GM12878 (cell line): Measurements from ENCODE around the gene ALDH1L2. TPM values are rescaled to one million over a fixed set of nuclear protein-coding genes. Genes with fewer than 3 reads are reported as not detected.

Experiments
- ATAC-seq: fragments of 200-7000 bp; cut with Tn5 transposase; 3 replicates; pipeline ENCODE4 v1.9.1; 2020; ENCODE audit warnings: mild to moderate bottlenecking, moderate library complexity
- BruUV-seq: library from RNA; stranded (reverse); fragments of 400-500 nt; replicated peaks from 2 replicates; lab custom pipeline; 2021; lab: Mats Ljungman, UMichigan
- CTCF ChIA-PET: fragments of 300-600 bp; sonication (Branson Sonifier 250); formaldehyde crosslinking; extraction: SDS; loops from one replicate; lab custom pipeline; 2021; ENCODE audit warnings: inconsistent platforms; lab: Yijun Ruan, JAX
- POLR2A ChIA-PET: fragments of 350-600 bp; formaldehyde crosslinking; extraction: SDS; loops from one replicate; lab custom pipeline; 2021; ENCODE audit warnings: inconsistent platforms; lab: Charles Lee
- RAD21 ChIA-PET: fragments of 300-600 bp; sonication (Branson Sonifier 250); formaldehyde crosslinking; loops from one replicate; lab custom pipeline; 2023; ENCODE audit warnings: antibody characterized with exemption; ENCODE audit not compliant: unreplicated experiment; lab: Charles Lee
- SMC1A ChIA-PET: fragments of 300-600 bp; sonication (Branson Sonifier 250); formaldehyde crosslinking; loops from one replicate; lab custom pipeline; 2023; ENCODE audit not compliant: unreplicated experiment, uncharacterized antibody; lab: Charles Lee
- DNase-seq: peaks from one replicate; pipeline ENCODE4 v3.0.0-alpha.2; 2011; ENCODE audit warnings: low read depth, low spot score
- FAIRE-seq: peaks from 3 replicates; lab custom pipeline; 2011; peaks lifted over from hg19 to GRCh38; lab: Jason Lieb, UNC
- H2AFZ ChIP-seq: 2 replicates; pipeline ENCODE4 v1.6.0; 2011; ENCODE audit warnings: low read depth, low read length, control low read depth; ENCODE audit not compliant: control insufficient read depth
- H3K27ac ChIP-seq: 2 replicates; pipeline ENCODE4 v1.5.1; 2011; ENCODE audit warnings: control low read depth; ENCODE audit not compliant: control insufficient read depth, insufficient read depth
- H3K27me3 ChIP-seq, 2 experiments: replicated peaks in 1 of 2; 2 replicates each; pipeline versions ENCODE4 v1.6.0 to v1.6.1; 2011; ENCODE audit warnings: low read length in 1 of 2; ENCODE audit not compliant: control insufficient read depth in 2 of 2, insufficient read depth in 2 of 2
- H3K36me3 ChIP-seq, 2 experiments: 2 replicates each; pipeline ENCODE4 v1.5.1; 2011; ENCODE audit warnings: low read length in 1 of 2; ENCODE audit not compliant: control insufficient read depth in 2 of 2, insufficient read depth in 2 of 2
- H3K4me1 ChIP-seq: 2 replicates; pipeline ENCODE4 v1.6.1; 2011; ENCODE audit warnings: mild to moderate bottlenecking, low read length, moderate library complexity, mixed read lengths; ENCODE audit not compliant: control insufficient read depth, insufficient read depth
- H3K4me2 ChIP-seq: 2 replicates; pipeline ENCODE4 v1.6.0; 2011; ENCODE audit warnings: control low read depth; ENCODE audit not compliant: control insufficient read depth, insufficient read depth
- H3K4me3 ChIP-seq: fragments of 200-600 bp; sonication (generic); 2 replicates; pipeline ENCODE4 v1.5.1; 2016
- H3K79me2 ChIP-seq: 2 replicates; pipeline ENCODE4 v1.6.0; 2011; ENCODE audit warnings: low read length; ENCODE audit not compliant: control insufficient read depth, insufficient read depth
- H3K9ac ChIP-seq: 2 replicates; pipeline ENCODE4 v1.8.0; 2011; ENCODE audit warnings: low read length, control low read depth, mixed read lengths; ENCODE audit not compliant: control insufficient read depth, insufficient read depth
- H3K9me3 ChIP-seq: replicated peaks from 3 replicates; pipeline ENCODE4 v1.5.1; 2011; ENCODE audit warnings: mild to moderate bottlenecking, low read length; ENCODE audit not compliant: control insufficient read depth, insufficient read depth
- H4K20me1 ChIP-seq: 2 replicates; pipeline ENCODE4 v1.6.0; 2011; ENCODE audit not compliant: control insufficient read depth, insufficient read depth
- BRCA1 ChIP-seq: IDR thresholded peaks from 2 replicates; pipeline ENCODE4 v1.6.1; 2011; ENCODE audit warnings: low read depth, low read length, improper control_type of control experiment
- CBX3 ChIP-seq: fragments of 200-600 bp; sonication (generic); IDR thresholded peaks from 2 replicates; pipeline ENCODE4 v1.6.1; 2016; ENCODE audit warnings: low read depth, borderline replicate concordance
- CREB1 ChIP-seq: IDR thresholded peaks from 2 replicates; pipeline ENCODE4 v1.6.1; 2012; ENCODE audit warnings: low read depth, mild to moderate bottlenecking, inconsistent platforms
- JUND ChIP-seq: IDR thresholded peaks from 2 replicates; pipeline ENCODE4 v1.6.1; 2012; ENCODE audit warnings: low read depth, mild to moderate bottlenecking, low read length, improper control_type of control experiment, moderate library complexity
- MXI1 ChIP-seq: fragments of 150-350 bp; IDR thresholded peaks from 2 replicates; pipeline ENCODE4 v1.6.1; 2011; ENCODE audit warnings: low read depth, mild to moderate bottlenecking, inconsistent platforms, low read length, improper control_type of control experiment
- NFYA ChIP-seq: IDR thresholded peaks from 2 replicates; pipeline ENCODE4 v1.6.1; 2011; ENCODE audit warnings: low read depth, mild to moderate bottlenecking, low read length, improper control_type of control experiment, borderline replicate concordance
- NR2C2 ChIP-seq: IDR thresholded peaks from 2 replicates; pipeline ENCODE4 v1.6.1; 2011; ENCODE audit warnings: borderline replicate concordance, low read depth; ENCODE audit not compliant: control insufficient read depth, insufficient read length
- NR2F1 ChIP-seq: fragments of 450-650 bp; conservative IDR thresholded peaks from 2 replicates; pipeline ENCODE4 v1.6.1; 2017; ENCODE audit warnings: mild to moderate bottlenecking
- NRF1 ChIP-seq: conservative IDR thresholded peaks from 2 replicates; pipeline ENCODE4 v1.6.1; 2011; ENCODE audit warnings: mild to moderate bottlenecking, low read depth, low read length, improper control_type of control experiment
- PML ChIP-seq: IDR thresholded peaks from 2 replicates; pipeline ENCODE4 v1.6.1; 2012; ENCODE audit warnings: low read length, inconsistent platforms
- TCF3 ChIP-seq: IDR thresholded peaks from 2 replicates; pipeline ENCODE4 v1.6.1; 2012; ENCODE audit warnings: low read depth, mild to moderate bottlenecking, low read length, borderline replicate concordance; ENCODE audit not compliant: insufficient read depth
- YY1 ChIP-seq: IDR thresholded peaks from 2 replicates; pipeline ENCODE4 v1.6.1; 2011; ENCODE audit warnings: low read depth, mild to moderate bottlenecking, low read length
- ZNF24 ChIP-seq: fragments of 450-650 bp; IDR thresholded peaks from 2 replicates; pipeline ENCODE4 v1.6.1; 2017; ENCODE audit warnings: antibody characterized with exemption, mild to moderate bottlenecking
- ZNF274 ChIP-seq: IDR thresholded peaks from one replicate; pipeline ENCODE4 v1.8.0; 2011; ENCODE audit not compliant: insufficient read length, insufficient read depth
- ZSCAN29 ChIP-seq: fragments of 450-650 bp; IDR thresholded peaks from 2 replicates; pipeline ENCODE4 v1.6.1; 2017; ENCODE audit warnings: mild to moderate bottlenecking, moderate library complexity
- WGBS: methylation state at CpG from one replicate; pipeline ENCODE4 v1.1.6; 2016; ENCODE audit warnings: low lambda C conversion rate; ENCODE audit not compliant: insufficient replicate concordance, insufficient coverage; ENCODE audit errors: missing lambda C conversion rate; 5-methylcytosine and 5-hydroxymethylcytosine counted together
- in situ Hi-C: fragments of 300-500 bp; cut with MboI; formaldehyde crosslinking; loops from 9 replicates; pipeline ENCODE4 v1.14.3; 2018; ENCODE audit warnings: mixed read lengths
- intact Hi-C: fragments of 100-400 bp; cut with micrococcal nuclease; formaldehyde crosslinking; loops from one replicate; pipeline ENCODE4 v1.14.2; 2022; ENCODE audit not compliant: unreplicated experiment
- polyA plus RNA-seq, 11 experiments: library from polyadenylated mRNA; depleted of rRNA in 4 of 11; unstranded in 6 of 11; stranded (reverse) in 5 of 11; fragments of >200 nt; fragmentation: Nextera tagmentation in 4 of 11; fragmentation: Illumina TruSeq in 1 of 11; extraction: Ambion mirVana in 4 of 11; extraction: Trizol in 1 of 11; gene quantifications; 1 replicate in 1 of 11; 2 replicates in 10 of 11; pipeline versions ENCODE4 v1.2.1 to v1.2.3, GENCODE V29; 2011 to 2016; ENCODE audit warnings: inconsistent platforms in 2 of 11, missing spikeins in 2 of 11, low read depth in 1 of 11
- total RNA-seq, 4 experiments: library from RNA; depleted of rRNA in 3 of 4; stranded (reverse); fragments of >200 nt in 3 of 4; fragmentation: Illumina TruSeq in 1 of 4; extraction: Trizol in 1 of 4; gene quantifications; 2 replicates each; pipeline versions ENCODE4 v1.2.1 to v1.2.3, GENCODE V29; 2013 to 2021
- TF ChIP-seq, protein P1 (sequence below): IDR thresholded peaks from 2 replicates; pipeline ENCODE4 v1.6.1; 2012; ENCODE audit warnings: low read depth, low read length, improper control_type of control experiment
- TF ChIP-seq, protein P2 (sequence below): IDR thresholded peaks from 2 replicates; pipeline ENCODE4 v1.6.1; 2012; ENCODE audit warnings: low read depth, low read length, improper control_type of control experiment

ALDH1L2 gene
- total and polyA plus RNA-seq, 10 of the 15 experiments (the other 5 are each of a cell fraction or from before 2014, with no cell fraction given), result 0.15 to 13.7 (median 8.5) TPM

DNA sequence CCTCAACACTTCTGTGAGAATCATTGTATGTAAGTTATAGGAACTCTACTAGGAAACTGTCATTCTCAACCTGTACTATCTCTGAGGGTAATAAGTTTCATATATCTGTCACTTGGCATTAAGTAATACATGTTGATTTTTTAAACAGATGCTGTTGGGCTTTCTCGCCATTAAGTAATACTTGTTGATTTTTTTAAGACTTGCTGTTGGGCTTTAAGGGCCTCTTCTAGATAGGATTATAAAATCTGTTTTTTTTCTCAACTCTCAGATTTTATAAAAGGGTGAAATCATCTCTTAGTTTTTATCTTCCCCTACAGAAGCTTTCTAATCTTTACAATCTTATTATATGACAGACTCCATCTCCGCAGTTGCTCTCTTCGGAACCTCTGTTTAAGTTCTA is 28.8 kb upstream of the ALDH1L2 start:
- no peaks in the 10 kb centered on the region for H3K27me3 ChIP-seq
- no peak for TF ChIP-seq TCF3
- TF ChIP-seq CREB1, result no peak
- H3K27ac ChIP-seq, result no peak overlapping the region
- no peaks in the 10 kb centered on the region; the same call in 1 of the 2 replicates for H3K4me1 ChIP-seq
- ATAC-seq, result no peak
- CTCF ChIA-PET, result no interaction called here
- 98% methylated on average over 3 of the region's 3 CpGs for WGBS
- no TSS peak for BruUV-seq
- SMC1A ChIA-PET, result no interaction called here
- no peak for FAIRE-seq
- H3K79me2 ChIP-seq, result peaks cover 60% of the 10 kb centered on the region
- no peak overlapping the region for H2AFZ ChIP-seq
- DNase-seq, result no peak
- no peaks in the 10 kb centered on the region for H4K20me1 ChIP-seq
- H3K9me3 ChIP-seq, result peaks cover 4% of the 10 kb centered on the region; the same call in 2 of the 3 replicates
- peak overlapping the region; percentile 25; the same call in 1 of the 2 replicates for H3K4me2 ChIP-seq
- RAD21 ChIA-PET, result no interaction called here
- intact Hi-C loops, result no loop called here
- in situ Hi-C loops, result no loop called here
- H3K36me3 ChIP-seq, result peaks cover 0 to 13% of the 10 kb centered on the region in 2 experiments; a peak in 1 of 4 replicates
- POLR2A ChIA-PET, result no interaction called here
- no peak overlapping the region for H3K4me3 ChIP-seq
- H3K9ac ChIP-seq, result no peak overlapping the region

DNA sequence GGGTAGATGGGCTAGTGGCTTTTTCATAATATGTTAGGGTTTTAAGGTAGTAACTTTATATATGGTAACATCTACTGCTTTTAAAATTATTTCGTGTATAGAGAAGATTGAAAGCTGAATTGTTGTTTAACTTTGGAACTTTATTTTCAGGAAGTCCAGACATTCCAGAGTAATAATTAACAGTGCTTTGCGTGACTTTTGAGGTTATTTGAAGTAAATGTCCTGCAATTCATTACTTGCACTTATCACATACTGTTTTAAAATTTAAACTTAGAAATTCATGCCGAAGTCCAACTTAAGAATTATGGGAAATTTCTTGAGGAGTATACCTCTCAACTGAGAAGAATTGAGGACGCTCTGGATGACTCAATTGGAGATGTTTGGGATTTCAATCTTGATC is 26.6 kb upstream of the ALDH1L2 start:
- peak overlapping the region; percentile 88; the same call in 1 of the 2 replicates for H3K27ac ChIP-seq
- in situ Hi-C loops, result no loop called here
- peak overlapping the region; percentile 54 for H3K4me3 ChIP-seq
- ChIA-PET POLR2A (interaction anchor here (1.1 kb wide), 1 partner anchor 170 kb away, joined by 3 read pairs; no protein-coding TSS in a partner anchor), SMC1A (interaction anchor here (1.2 kb wide), 1 partner anchor 22 kb away, joined by 4 read pairs; no protein-coding TSS in a partner anchor), RAD21 (no interaction called here), CTCF (interaction anchor here (0.7 kb wide), 1 partner anchor 1787 kb away, joined by 3 read pairs; no protein-coding TSS in a partner anchor)
- peak overlapping the region; percentile 85; the same call in 1 of the 2 replicates for H3K9ac ChIP-seq
- no peaks in the 10 kb centered on the region for H4K20me1 ChIP-seq
- H3K36me3 ChIP-seq, result peaks cover 0 to 6% of the 10 kb centered on the region in 2 experiments; a peak in 1 of 4 replicates
- ATAC-seq, result no peak
- WGBS, result 82% methylated on average over 4 of the region's 4 CpGs
- no peak for DNase-seq
- H2AFZ ChIP-seq, result no peak overlapping the region
- peaks cover 4% of the 10 kb centered on the region; the same call in 1 of the 2 replicates for H3K4me1 ChIP-seq
- peaks cover 4% of the 10 kb centered on the region; the same call in 2 of the 3 replicates for H3K9me3 ChIP-seq
- BruUV-seq, result no TSS peak
- no peak for FAIRE-seq
- intact Hi-C loops, result no loop called here
- H3K27me3 ChIP-seq, result no peaks in the 10 kb centered on the region
- TF ChIP-seq, protein P1, sequence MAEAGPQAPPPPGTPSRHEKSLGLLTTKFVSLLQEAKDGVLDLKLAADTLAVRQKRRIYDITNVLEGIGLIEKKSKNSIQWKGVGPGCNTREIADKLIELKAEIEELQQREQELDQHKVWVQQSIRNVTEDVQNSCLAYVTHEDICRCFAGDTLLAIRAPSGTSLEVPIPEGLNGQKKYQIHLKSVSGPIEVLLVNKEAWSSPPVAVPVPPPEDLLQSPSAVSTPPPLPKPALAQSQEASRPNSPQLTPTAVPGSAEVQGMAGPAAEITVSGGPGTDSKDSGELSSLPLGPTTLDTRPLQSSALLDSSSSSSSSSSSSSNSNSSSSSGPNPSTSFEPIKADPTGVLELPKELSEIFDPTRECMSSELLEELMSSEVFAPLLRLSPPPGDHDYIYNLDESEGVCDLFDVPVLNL, result no peak
- TF ChIP-seq NR2F1 (no peak), NFYA (no peak), YY1 (no peak), ZSCAN29 (no peak), ZNF24 (no peak), BRCA1 (no peak), NRF1 (no peak), JUND (no peak), MXI1 (no peak), PML (no peak), CBX3 (no peak), ZNF274 (no peak), NR2C2 (no peak)
- TF ChIP-seq, protein P2, sequence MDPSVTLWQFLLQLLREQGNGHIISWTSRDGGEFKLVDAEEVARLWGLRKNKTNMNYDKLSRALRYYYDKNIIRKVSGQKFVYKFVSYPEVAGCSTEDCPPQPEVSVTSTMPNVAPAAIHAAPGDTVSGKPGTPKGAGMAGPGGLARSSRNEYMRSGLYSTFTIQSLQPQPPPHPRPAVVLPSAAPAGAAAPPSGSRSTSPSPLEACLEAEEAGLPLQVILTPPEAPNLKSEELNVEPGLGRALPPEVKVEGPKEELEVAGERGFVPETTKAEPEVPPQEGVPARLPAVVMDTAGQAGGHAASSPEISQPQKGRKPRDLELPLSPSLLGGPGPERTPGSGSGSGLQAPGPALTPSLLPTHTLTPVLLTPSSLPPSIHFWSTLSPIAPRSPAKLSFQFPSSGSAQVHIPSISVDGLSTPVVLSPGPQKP, result no peak
- H3K4me2 ChIP-seq, result peak overlapping the region; percentile 7; the same call in 1 of the 2 replicates
- H3K79me2 ChIP-seq, result peaks cover 65% of the 10 kb centered on the region
